Measurements from ENCODE around the gene COQ3.

COQ3 gene

GRCh38 chr6:99425647-99426450 lies 31.9 kb upstream of the COQ3 start:
- peak overlapping the region; percentile 87 for H3K27ac ChIP-seq (ENCODE audit: low read depth, low read length)
- H3K4me2 ChIP-seq (ENCODE audit: low read length): peak overlapping the region; percentile 91
- peak overlapping the region; percentile 96 for H3K4me3 ChIP-seq (ENCODE audit: low read length)
- H3K36me3 ChIP-seq (ENCODE audit: control insufficient read depth, low read length): peaks cover 57% of the 10 kb centered on the region
- H3K27me3 ChIP-seq (ENCODE audit: control insufficient read depth, low read length): no peaks in the 10 kb centered on the region
- no peaks in the 10 kb centered on the region; the same call in 1 of the 2 replicates for H3F3A ChIP-seq (ENCODE audit: control insufficient read depth, insufficient read depth)
- H4K20me1 ChIP-seq (ENCODE audit: control insufficient read depth, insufficient read depth, low read depth, low read length): peaks cover 30% of the 10 kb centered on the region
- H3K9me2 ChIP-seq (replicated peaks; ENCODE audit: control insufficient read depth, low read length): no peaks in the 10 kb centered on the region
- TF ChIP-seq EZH2phosphoT487 (IDR thresholded peaks at IDR 0.05; ENCODE audit: borderline replicate concordance, low read length): no peak
- peak; percentile 59 for TF ChIP-seq CTCF (IDR thresholded peaks at IDR 0.05; ENCODE audit: low read depth, low read length, poor library complexity, severe bottlenecking)
- no peaks in the 10 kb centered on the region for H3K9me3 ChIP-seq (ENCODE audit: control insufficient read depth, insufficient read depth, low read length)
- peaks cover 69% of the 10 kb centered on the region for H3K79me2 ChIP-seq (ENCODE audit: control insufficient read depth, low read length)
- H3K4me1 ChIP-seq (ENCODE audit: control insufficient read depth, low read length): peaks cover 49% of the 10 kb centered on the region

- Histone ChIP-seq H3K27ac (ENCODE audit: low read depth, low read length) (peak within 1 kb of the TSS; percentile 87), H3F3A (ENCODE audit: control insufficient read depth, insufficient read depth) (no peaks in the 10 kb centered on the region; the same call in 1 of the 2 replicates), H3K4me1 (ENCODE audit: control insufficient read depth, low read length) (peaks cover 54% of the 10 kb centered on the region), H3K36me3 (ENCODE audit: control insufficient read depth, low read length) (peaks cover 52% of the 10 kb centered on the region), H4K20me1 (ENCODE audit: control insufficient read depth, insufficient read depth, low read depth, low read length) (peaks cover 30% of the 10 kb centered on the region), H3K4me2 (ENCODE audit: low read length) (peak within 1 kb of the TSS; percentile 91), H3K4me3 (ENCODE audit: low read length) (peak within 1 kb of the TSS; percentile 96), H3K79me2 (ENCODE audit: control insufficient read depth, low read length) (peaks cover 77% of the 10 kb centered on the region), H3K27me3 (ENCODE audit: control insufficient read depth, low read length) (no peaks in the 10 kb centered on the region), H3K9me3 (ENCODE audit: control insufficient read depth, insufficient read depth, low read length) (no peaks in the 10 kb centered on the region), H3K9me2 (replicated peaks; ENCODE audit: control insufficient read depth, low read length) (no peaks in the 10 kb centered on the region)
- no peak for TF ChIP-seq CTCF (IDR thresholded peaks at IDR 0.05; ENCODE audit: low read depth, low read length, poor library complexity, severe bottlenecking)
- TF ChIP-seq EZH2phosphoT487 (IDR thresholded peaks at IDR 0.05; ENCODE audit: borderline replicate concordance, low read length): no peak
Measured at GRCh38 chr6:99424761-99425646, 31.0 kb upstream of the COQ3 start, which contains the start of gene PNISR. Gene PNISR (minus strand): TSS chr6:99425308. CDS start chr6:99414659, 10,649 bp downstream.

GRCh38 chr6:99424022-99424421 lies 30.0 kb upstream of the COQ3 start:
- H3K27ac ChIP-seq (ENCODE audit: low read depth, low read length): no peak overlapping the region
- H3K4me2 ChIP-seq (ENCODE audit: low read length): peak overlapping the region; percentile 91
- peaks cover 34% of the 10 kb centered on the region for H4K20me1 ChIP-seq (ENCODE audit: control insufficient read depth, insufficient read depth, low read depth, low read length)

More at GRCh38 chr6:99424022-99424421, 30.0 kb upstream of the COQ3 start:
- no peaks in the 10 kb centered on the region for H3K9me3 ChIP-seq (ENCODE audit: control insufficient read depth, insufficient read depth, low read length)
- H3K36me3 ChIP-seq (ENCODE audit: control insufficient read depth, low read length): peaks cover 52% of the 10 kb centered on the region
- peaks cover 87% of the 10 kb centered on the region for H3K79me2 ChIP-seq (ENCODE audit: control insufficient read depth, low read length)
- peak overlapping the region; percentile 96 for H3K4me3 ChIP-seq (ENCODE audit: low read length)
- H3K27me3 ChIP-seq (ENCODE audit: control insufficient read depth, low read length): no peaks in the 10 kb centered on the region
- no peaks in the 10 kb centered on the region for H3K9me2 ChIP-seq (replicated peaks; ENCODE audit: control insufficient read depth, low read length)
- H3K4me1 ChIP-seq (ENCODE audit: control insufficient read depth, low read length): peaks cover 59% of the 10 kb centered on the region
- no peak for TF ChIP-seq EZH2phosphoT487 (IDR thresholded peaks at IDR 0.05; ENCODE audit: borderline replicate concordance, low read length)
- no peak for TF ChIP-seq CTCF (IDR thresholded peaks at IDR 0.05; ENCODE audit: low read depth, low read length, poor library complexity, severe bottlenecking)
- H3F3A ChIP-seq (ENCODE audit: control insufficient read depth, insufficient read depth): no peaks in the 10 kb centered on the region; the same call in 1 of the 2 replicates
